Activated naive CD4-positive, alpha-beta T cell treated with anti-CD3 and anti-CD28 coated beads, Interleukin-2, amount 50 U/mL, for 72 hours (primary cell): ENCODE data around the gene NEUROD2. TPM values are rescaled to one million over a fixed set of nuclear protein-coding genes. Genes with fewer than 3 reads are reported as not detected.

Source experiments
- total RNA-seq, 2 donors: library from RNA; stranded (reverse); gene quantifications; one replicate each; pipeline ENCODE4 v1.2.3, GENCODE V29; 2022

Gene NEUROD2
- total RNA-seq, 2 donors from 2014 or later, result not detected

Other genes with a start within 250 kb of the NEUROD2 start
- gene FBXL20, start 206.3 kb downstream of the NEUROD2 start, total RNA-seq, result 10 to 100 TPM; 19.5 to 21.5 TPM
- gene MED1, start 156.7 kb downstream of the NEUROD2 start, total RNA-seq, result 10 to 100 TPM; 63.8 to 65.4 TPM
- gene CDK12, start 146.4 kb downstream of the NEUROD2 start, total RNA-seq, result 10 to 100 TPM; 68.0 to 80.9 TPM
- gene PPP1R1B, start 19.0 kb upstream of the NEUROD2 start, total RNA-seq, result under 1 TPM in 1 of 2 donors, not detected in 1; 0.16 TPM
- gene STARD3, start 29.2 kb upstream of the NEUROD2 start, total RNA-seq, result 10 to 100 TPM; 62.7 to 80.6 TPM
- gene TCAP, start 57.4 kb upstream of the NEUROD2 start, total RNA-seq, result 1 to 10 TPM; 2.3 to 3.0 TPM
- under 1 TPM in 1 of 2 donors, not detected in 1; 0.64 TPM for gene PNMT, start 60.5 kb upstream of the NEUROD2 start, total RNA-seq
- gene PGAP3, start 80.1 kb upstream of the NEUROD2 start, total RNA-seq, result 10 to 100 TPM in 1 of 2 donors, 1 to 10 TPM in 1; 7.9 to 16.0 TPM
- 1 to 10 TPM; 3.2 to 7.8 TPM for gene ERBB2, start 92.1 kb upstream of the NEUROD2 start, total RNA-seq
- gene MIEN1, start 122.6 kb upstream of the NEUROD2 start, total RNA-seq, result 10 to 100 TPM; 32.2 to 41.1 TPM
- 1 to 10 TPM; 3.1 to 3.9 TPM for gene GRB7, start 130.0 kb upstream of the NEUROD2 start, total RNA-seq